HG03460 (cell line): ENCODE data around the gene CDCA5.

Experiments used
- ATAC-seq: cut with Tn5 transposase; IDR thresholded peaks from one replicate; pipeline ENCODE4 v1.9.1; 2021; ENCODE audit not compliant: unreplicated experiment

The CDCA5 gene

DNA sequence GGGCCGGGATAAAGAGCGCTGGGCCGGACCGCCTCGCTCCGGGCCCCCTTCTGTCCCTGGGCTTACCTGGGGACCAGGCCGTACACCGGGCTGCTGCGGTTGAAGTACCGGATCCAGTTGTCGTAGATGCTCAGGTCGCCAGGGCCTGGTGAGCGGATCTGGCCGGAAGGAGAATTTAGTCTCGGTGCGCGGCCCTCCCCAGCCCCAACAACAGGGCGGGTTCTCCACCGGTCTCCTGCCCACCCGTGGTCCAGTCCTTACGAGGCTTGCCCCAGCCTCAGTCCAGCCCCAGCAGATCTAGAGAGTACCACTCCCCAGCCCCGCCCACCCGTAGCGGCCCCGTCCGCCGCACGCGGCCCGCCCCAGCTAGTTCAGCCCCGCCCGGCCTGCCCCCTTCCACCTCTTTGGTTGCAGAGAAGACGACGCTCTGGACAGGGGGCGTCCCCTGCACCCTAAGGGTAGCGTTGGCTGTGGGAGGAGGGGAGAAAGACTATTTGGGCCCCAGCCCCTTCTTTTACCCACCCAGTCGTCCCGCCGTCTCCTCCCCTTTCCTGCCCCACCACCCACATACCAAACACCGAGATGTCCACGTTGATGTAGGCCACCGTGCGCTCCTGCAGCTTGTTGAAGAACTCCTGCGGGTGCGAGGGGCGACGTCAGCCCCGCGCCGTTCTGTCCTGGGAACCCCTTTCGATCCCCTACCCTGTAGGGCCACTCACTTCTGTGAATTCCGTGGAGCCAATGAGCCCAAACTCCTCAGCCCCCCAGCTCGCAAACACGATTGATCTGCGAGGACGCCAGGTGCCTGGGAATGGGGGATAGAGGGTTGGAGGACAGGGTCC lies 36.0 kb downstream of the CDCA5 start:
- no peak for ATAC-seq

DNA sequence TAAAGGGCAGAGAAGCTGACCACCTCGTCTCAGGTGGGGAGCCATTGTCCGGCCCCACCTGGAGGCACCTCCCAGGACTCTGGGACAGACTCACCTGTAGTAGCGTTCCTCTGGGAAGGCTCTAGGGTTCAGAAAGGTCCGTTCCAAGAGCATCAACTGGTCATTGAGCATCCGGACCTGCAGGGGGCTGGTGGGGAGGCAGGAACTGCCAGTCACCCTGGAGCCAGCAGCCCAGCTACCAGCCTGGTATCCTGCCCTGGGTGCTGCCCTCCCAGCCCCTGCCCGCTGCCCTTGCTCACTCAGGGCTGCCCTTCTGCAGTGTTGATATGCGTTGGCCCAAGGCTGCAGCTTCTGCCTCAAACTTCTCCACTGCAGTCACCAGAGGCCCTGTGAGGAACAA lies 38.1 kb downstream of the CDCA5 start:
- ATAC-seq: no peak

DNA sequence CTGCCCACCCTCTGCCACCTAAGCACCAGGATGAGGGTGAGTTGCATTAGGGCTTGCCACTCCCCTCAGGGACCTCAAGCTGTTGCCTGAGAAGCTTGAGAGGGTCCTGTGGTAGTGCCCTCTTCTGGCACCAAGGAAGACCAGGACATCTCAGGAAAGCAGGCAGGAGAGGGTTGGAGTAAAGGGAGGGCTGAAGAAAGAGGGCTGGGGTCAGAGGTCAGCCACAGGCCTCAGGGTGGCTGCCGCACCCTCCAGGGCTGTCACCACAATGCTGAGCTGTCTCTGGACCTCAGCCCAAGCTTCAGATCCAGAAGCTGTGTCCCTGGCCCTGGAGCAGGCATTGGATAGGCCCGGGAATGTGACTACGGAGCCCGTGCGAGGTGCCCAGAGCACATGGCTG lies 38.8 kb downstream of the CDCA5 start:
- no peak for ATAC-seq

DNA sequence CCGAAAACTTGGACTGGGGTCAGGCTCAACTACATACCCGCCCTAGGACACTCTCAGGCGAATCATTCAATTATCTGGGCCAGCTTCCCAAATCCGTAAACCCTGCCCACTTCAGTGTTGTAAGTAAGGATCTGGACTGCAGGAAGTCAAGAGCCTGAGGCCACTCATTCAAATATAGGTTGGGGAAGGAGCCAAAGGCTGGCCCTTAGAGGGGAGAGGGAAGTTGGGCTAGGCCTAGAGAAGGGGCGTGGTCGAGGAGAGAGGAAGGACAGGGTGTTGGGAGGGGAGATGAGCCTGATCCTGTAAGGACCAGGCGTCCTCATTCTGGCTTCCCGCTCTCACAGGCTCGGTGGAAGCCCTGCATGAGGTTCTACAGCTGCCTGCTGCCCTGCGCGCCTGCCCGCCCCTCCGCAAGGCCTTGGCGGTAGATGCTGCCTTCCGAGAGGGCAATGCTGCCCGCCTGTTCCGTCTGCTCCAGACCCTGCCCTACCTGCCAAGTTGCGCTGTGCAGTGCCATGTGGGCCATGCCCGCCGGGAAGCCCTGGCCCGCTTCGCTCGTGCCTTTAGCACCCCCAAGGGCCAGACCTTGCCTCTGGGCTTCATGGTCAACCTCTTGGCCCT lies 39.8 kb downstream of the CDCA5 start:
- no peak for ATAC-seq

DNA sequence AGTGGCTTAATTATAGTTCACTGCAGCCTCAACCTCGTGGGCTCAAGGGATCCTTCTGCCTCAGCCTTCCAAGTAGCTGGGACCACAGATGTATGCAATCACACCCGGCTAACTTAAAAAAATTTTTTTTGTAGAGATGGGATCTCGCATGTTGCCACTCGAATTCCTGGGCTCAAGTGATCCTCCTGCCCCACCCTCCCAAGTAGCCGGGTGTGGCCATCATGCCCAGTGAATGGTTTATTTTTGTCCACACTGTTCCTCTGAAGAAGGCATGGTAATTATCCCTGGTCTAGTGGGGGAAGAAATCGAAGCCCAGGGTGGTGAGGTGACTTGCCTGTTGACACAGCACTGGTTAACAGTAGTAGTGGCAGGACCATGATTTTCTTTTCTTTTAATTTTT lies 40.9 kb downstream of the CDCA5 start:
- no peak for ATAC-seq

DNA sequence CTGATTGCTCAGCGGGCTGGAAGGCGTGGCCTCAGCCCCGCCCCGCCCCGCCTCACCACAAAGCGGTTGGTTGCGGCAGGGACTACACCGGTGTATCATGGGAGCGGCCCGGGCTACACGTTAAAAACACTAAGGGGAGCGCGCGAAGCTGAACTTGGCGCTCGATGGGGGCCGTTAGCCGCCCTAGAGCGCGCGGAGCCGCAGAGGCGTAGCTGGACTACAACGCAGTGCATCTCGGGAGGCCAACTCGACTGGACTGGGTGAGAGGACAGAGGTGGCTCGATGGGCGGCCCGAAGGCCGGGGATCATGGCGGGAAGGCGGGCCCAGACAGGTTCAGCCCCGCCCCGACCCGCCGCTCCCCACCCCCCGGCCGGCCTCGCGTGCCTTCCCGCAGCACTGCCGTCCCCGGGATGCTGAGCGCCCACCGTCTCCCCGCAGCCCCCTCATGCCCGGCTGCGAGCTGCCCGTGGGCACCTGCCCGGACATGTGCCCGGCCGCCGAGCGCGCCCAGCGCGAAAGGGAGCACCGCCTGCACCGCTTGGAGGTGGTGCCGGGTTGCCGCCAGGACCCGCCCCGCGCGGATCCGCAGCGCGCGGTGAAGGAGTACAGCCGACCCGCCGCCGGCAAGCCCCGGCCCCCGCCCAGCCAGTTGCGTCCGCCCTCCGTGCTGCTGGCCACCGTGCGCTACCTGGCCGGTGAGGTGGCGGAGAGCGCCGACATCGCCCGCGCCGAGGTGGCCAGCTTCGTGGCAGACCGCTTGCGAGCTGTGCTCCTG lies 42.8 kb downstream of the CDCA5 start, which contains the start of gene SAC3D1:
Gene SAC3D1, plus strand, starts transcription at position 364 of the 776 bp plus-strand sequence. Its CDS starts 83 bp downstream, at position 447.
- ATAC-seq: peak; percentile 84

DNA sequence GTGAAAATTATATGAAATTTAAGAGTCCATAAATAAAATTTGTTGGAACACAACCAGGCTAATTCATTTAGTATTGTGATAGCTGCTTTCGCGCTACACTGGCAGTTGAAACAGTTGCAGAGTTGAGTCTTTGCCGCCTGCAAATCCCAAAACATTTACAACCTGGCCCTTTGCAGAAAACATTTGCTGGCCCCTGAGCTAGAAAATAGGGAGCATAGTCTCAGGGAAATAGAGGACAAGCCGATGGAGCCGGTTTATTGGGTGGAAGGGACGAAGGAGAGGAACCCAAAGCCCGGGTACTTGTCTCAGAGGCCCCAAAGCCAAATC lies 43.4 kb downstream of the CDCA5 start:
- ATAC-seq: no peak

DNA sequence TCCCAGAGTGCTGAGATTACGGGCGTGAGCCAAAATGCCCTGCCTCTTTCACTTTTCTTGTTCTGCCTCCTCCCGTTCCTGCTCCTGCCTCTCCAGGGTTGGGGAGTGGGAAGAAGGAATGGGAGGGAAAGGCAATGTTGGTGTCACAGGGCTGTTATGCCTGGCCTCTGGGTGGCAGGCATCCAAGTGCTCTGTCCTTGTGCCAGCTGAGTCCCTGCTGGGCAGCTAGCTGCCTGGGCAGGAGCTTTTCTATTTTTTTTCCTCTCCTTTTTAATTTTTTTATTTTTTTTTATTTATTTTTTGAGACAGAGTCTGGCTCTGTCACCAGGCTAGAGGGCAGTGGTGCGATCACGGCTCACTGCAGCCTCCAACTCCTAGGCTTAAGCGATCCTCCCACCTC lies 46.9 kb downstream of the CDCA5 start:
- no peak for ATAC-seq

DNA sequence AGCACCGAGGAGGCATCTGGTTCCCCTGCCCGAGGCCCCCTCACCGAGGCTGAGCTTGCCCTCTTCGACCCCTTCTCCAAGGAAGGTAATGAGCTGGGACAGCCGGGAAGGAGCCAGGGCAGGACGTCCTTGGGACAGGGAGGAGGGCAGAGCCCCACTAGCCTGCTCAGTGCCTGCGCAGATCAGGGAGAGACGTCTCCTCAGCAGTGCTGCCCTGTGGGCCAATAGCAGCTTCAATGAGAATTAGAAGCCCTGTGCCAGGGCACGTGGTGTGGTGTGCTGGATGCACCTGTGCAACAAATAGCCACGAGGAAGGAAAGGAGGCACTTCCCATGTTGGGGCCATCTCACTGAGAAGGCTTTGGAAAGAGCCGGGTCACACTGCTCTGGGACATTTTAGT lies 48.3 kb downstream of the CDCA5 start:
- no peak for ATAC-seq

DNA sequence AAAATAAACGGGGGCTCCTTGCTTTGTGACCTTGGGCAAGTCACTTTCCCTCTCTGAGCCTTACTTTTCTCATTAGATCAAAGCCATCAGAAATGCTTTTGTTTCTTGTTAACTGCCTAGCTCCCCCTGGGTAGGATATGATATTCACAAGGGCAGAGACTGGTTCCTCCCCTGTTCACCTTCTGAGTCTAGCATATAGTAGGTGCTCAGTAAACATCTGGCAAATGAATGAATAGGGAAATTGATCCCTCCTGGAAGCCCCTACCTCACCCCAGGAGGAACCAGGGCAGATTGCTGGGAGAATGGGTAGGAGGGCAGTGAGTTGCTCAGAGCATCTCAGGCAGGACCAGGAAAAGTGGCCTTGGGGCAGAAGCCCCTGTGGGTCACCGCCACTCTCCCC lies 49.4 kb downstream of the CDCA5 start:
- ATAC-seq: no peak

DNA sequence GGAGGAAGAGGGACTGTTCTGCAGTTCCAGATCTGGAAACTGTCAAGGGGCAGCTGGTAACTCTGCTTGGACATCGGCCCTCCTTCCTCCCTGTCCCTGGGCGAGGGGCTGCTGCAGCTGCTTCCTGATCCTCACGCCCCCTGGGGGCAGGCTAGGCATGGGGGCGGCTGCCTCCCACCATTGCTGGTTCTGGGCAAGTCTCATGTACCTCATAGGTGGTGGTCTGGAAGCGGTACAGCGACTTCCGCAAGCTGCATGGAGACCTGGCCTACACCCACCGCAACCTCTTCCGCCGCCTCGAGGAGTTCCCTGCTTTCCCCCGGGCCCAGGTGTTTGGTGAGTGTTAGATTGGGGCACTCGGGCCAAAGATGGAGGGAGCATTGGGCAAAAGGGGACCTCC lies 51.6 kb downstream of the CDCA5 start:
- no peak for ATAC-seq
